GM06990 (cell line): ENCODE results near the gene HOMER3.

ENCODE experiments used
- DNase-seq: peaks from one replicate; pipeline ENCODE4 v3.0.0-alpha.2; 2011; ENCODE audit not compliant: insufficient read length; ENCODE audit errors: extremely low read depth
- H3K27me3 ChIP-seq: replicated peaks from 2 replicates; pipeline ENCODE4 v1.6.0; 2011; ENCODE audit warnings: low read length; ENCODE audit not compliant: control insufficient read depth, insufficient read depth
- H3K36me3 ChIP-seq: 2 replicates; pipeline ENCODE4 v1.5.1; 2011; ENCODE audit warnings: low read length; ENCODE audit not compliant: control insufficient read depth, insufficient read depth
- H3K4me3 ChIP-seq: replicated peaks from 2 replicates; pipeline ENCODE4 v1.5.1; 2011; ENCODE audit warnings: low read depth, mild to moderate bottlenecking, control low read depth, low read length
- TF ChIP-seq, protein P1 (sequence below): IDR thresholded peaks from 2 replicates; pipeline ENCODE4 v1.5.1; 2011; ENCODE audit warnings: low read length, control low read depth, mild to moderate bottlenecking, inconsistent platforms; ENCODE audit not compliant: insufficient read depth, poor library complexity, severe bottlenecking

Gene HOMER3

DNA sequence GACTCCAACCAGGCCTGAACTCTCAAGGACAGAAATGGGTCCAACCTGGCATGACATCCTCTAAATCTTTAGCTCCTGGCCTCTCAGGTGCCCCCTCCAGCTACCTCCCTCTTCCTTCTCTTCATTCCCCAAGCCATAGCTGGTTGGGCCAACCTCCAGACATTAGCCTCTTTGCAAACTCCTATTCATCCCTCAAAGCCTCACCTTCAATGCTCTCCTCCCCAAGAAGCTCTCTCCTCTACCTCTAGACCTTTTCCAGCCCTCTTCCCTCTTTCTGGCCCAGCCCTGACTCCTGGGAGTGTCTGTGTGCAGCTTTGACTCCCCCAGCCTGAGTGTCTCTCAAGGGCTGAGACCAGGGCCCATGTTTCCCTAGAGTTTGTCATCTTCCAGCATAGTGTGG lies 5.3 kb upstream of the HOMER3 start:
- DNase-seq, result no peak
- Histone ChIP-seq H3K36me3 (no peaks in the 10 kb centered on the region), H3K4me3 (no peak overlapping the region), H3K27me3 (no peaks in the 10 kb centered on the region)
- TF ChIP-seq, protein P1, sequence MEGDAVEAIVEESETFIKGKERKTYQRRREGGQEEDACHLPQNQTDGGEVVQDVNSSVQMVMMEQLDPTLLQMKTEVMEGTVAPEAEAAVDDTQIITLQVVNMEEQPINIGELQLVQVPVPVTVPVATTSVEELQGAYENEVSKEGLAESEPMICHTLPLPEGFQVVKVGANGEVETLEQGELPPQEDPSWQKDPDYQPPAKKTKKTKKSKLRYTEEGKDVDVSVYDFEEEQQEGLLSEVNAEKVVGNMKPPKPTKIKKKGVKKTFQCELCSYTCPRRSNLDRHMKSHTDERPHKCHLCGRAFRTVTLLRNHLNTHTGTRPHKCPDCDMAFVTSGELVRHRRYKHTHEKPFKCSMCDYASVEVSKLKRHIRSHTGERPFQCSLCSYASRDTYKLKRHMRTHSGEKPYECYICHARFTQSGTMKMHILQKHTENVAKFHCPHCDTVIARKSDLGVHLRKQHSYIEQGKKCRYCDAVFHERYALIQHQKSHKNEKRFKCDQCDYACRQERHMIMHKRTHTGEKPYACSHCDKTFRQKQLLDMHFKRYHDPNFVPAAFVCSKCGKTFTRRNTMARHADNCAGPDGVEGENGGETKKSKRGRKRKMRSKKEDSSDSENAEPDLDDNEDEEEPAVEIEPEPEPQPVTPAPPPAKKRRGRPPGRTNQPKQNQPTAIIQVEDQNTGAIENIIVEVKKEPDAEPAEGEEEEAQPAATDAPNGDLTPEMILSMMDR, result no peak

DNA sequence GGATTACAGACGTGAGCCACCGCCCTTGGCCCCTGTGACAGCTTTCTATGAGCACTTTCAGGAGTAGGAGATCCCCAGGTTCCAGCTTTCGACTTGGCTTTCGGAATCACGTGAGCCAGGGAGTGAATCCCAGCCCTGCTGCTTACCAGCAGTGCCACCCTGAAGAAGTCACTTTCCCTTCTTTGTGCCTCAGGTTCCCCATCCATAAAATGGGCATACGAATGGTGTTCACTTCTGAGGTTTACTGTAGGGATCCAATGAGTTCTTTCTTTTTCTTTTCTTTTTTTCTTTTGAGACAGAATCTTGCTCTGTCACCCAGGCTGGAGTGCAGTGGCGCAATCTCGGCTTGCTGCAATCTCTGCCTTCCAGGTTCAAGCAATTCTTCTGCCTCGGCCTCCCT lies 4.3 kb upstream of the HOMER3 start:
- Histone ChIP-seq H3K27me3 (no peaks in the 10 kb centered on the region), H3K36me3 (no peaks in the 10 kb centered on the region), H3K4me3 (no peak overlapping the region)
- DNase-seq, result no peak
- TF ChIP-seq, protein P1, result no peak

DNA sequence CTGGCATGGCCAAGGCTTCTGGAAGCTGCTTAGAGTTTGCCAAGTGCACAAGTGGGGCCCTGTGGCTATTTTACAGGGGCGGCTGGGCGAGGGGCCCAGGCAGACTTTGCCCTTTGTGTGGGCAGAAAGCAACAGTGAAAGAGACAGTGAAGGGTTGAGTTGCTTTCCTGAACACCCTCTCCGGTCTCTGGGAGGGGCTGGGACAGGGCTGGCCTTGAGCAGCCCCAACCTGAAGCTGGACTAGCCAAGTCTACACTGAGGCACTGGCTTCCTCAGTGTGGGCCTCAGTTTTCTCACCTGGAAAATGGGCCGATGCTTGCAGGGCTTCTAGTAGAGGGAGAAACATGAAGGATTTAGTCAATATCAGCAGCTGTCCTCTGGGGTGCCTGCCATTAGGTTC lies 2.4 kb upstream of the HOMER3 start:
- no peaks in the 10 kb centered on the region for H3K36me3 ChIP-seq
- no peak for DNase-seq
- TF ChIP-seq, protein P1, result no peak
- no peaks in the 10 kb centered on the region; the same call in 1 of the 2 replicates for H3K27me3 ChIP-seq
- H3K4me3 ChIP-seq, result no peak overlapping the region

DNA sequence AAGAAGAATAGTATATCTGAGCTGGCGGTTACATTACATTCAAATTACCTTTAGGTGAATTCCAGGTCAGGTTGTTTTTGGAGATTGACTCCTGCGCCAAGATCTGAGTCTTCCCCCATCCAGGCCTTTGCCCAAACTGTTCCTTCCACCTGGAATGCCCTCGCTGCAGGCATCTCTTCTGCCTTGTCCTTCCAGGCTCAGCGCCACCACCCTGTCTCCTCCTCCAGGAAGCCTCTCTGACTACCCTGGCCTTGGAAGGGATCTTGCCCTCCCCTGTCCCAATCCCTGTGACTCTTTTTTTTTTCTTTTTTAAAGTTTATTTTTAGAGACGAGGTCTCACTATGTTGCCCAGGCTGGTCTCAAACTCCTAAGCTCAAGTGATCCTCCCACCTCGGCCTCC lies 1.7 kb upstream of the HOMER3 start:
- no peak for DNase-seq
- TF ChIP-seq, protein P1, result no peak
- Histone ChIP-seq H3K27me3 (no peaks in the 10 kb centered on the region; the same call in 1 of the 2 replicates), H3K4me3 (no peak overlapping the region), H3K36me3 (no peaks in the 10 kb centered on the region)

DNA sequence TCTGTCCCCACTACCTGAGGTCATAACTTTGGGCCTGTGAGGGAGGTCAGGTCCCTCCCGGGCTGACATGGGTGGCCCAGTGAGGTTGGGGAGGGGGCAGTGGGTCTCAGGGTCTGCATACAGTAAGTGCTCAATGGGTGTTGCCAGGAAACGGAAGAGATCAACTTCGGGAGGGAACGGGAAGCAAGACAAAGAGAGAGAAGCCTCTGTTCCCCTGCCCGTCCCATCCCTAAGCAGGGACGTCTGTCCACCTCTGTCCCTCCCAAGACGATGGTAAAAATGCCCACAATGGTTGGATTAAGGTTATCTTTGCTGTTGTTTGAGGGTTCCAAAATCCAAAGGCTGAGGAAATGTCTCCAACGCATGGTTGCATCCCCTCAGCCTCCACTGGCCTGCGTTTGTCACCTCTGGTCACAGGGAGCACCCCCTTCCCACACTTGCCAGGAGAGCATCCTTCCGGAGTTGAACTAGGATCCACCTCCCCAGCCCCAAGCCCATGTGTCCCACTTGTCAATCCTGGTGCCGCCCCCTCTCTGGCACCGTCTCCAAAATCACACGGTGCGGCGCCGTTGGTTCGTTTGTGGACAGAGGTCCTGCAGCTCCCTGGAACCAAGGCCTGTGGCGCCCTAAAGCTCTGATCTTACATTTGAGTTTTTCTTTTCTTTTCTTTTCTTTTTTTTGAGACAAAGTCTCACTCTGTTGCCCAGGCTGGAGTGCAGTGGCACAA lies 774 bp upstream of the HOMER3 start:
- no peaks in the 10 kb centered on the region; the same call in 1 of the 2 replicates for H3K27me3 ChIP-seq
- no peaks in the 10 kb centered on the region for H3K36me3 ChIP-seq
- no peak overlapping the region for H3K4me3 ChIP-seq
- TF ChIP-seq, protein P1, result no peak
- DNase-seq, result no peak
